HG02884 (cell line): ENCODE data around the gene EEFSEC.

Experiments
- ATAC-seq: cut with Tn5 transposase; IDR thresholded peaks from one replicate; pipeline ENCODE4 v1.9.1; 2021; ENCODE audit warnings: mild to moderate bottlenecking, moderate library complexity; ENCODE audit not compliant: unreplicated experiment

EEFSEC gene

DNA sequence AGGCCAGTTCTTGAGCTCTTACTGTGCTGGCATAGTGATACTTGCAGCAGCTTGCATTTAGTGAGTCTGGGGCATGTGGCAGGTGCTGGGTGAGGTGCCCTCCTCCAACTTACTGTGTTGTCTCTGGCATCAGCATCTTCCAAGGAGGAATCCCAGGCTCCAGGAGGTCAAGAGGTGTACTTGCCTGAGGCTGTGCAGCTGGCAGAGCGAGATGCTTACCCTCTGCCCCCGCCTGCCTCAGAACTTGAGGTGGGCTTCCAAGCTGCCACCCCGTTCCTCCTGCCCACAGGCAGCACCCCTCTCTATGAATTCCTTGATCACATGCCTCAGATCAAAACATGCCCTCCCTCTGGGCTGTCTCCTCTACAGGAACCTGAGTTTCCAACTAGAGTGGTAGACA, 86.0 kb downstream of the EEFSEC start:
- ATAC-seq: no peak

DNA sequence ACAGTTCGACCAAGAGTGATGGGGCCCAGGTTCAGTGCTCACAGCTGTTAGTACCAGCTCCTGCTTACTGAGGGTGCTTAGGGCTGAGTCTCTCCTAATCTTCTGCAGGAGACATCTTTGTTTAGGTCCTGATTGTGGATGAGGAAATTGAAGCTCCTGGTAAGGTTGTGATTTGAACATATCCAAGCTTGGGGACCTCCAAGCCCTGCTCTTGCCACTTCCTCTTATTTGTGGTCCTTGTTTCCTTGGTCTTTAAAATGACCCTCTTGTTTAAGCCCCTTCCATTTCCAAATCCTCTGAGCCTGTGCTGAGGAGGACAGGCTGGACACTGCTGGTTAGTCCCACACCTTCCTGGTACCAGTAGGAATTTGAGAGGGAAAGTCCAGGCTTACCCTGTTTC, 87.0 kb downstream of the EEFSEC start:
- ATAC-seq: no peak

DNA sequence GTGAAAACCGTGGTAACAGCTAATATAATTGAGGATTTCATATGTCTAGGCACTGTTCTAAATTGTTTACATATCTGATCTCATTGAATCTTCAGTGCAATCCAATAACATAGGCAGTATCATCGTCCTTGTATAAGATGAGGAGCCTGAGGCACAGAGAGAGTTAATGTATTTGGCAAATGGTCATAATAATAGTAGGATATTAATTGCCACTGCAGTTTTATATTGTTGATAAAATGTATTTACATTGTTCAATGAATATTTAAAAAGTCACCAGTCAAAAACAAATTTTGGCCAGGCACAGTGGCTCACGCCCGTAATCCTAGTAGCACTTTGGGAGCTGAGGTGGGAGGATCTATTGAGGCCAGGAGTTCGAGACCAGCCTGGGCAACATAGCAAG, 88.5 kb downstream of the EEFSEC start:
- ATAC-seq: no peak

DNA sequence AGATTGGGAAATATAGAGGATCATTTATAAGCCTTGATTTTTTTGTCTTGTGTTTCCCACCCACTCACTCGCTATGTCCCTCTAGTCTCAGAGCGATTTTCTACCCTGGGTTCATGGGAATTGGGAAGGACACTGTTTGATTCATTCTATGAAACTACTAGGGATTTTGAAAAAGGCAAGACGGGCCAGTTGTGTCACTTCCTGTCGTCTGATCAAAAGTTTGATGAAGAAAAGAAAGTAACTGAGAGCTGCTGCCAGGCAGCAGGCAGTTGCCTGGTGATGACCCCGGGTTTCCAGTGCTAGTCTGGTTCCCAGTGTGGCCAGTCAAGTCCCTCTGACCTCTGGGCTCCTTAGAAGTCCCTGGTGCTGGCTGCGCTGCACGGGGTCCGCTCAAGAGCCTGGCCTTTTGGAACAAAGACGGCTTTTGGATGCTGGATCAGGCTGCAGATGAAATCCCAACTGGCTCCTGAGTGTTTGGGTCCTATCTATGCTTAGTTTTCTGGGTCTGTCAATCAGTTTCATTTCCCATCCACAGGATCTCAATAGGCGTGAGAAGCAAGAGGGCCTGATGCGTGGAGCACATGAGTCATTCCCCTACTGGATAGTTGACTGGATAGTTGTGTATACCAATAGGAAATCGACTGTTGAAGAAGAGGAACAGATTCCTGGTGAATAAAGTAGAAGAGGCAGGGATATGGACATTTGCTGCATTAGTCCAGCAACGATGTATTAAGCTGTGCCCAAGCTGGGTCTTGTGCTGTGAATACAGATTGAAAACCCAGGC, 89.7 kb downstream of the EEFSEC start:
- ATAC-seq: no peak

DNA sequence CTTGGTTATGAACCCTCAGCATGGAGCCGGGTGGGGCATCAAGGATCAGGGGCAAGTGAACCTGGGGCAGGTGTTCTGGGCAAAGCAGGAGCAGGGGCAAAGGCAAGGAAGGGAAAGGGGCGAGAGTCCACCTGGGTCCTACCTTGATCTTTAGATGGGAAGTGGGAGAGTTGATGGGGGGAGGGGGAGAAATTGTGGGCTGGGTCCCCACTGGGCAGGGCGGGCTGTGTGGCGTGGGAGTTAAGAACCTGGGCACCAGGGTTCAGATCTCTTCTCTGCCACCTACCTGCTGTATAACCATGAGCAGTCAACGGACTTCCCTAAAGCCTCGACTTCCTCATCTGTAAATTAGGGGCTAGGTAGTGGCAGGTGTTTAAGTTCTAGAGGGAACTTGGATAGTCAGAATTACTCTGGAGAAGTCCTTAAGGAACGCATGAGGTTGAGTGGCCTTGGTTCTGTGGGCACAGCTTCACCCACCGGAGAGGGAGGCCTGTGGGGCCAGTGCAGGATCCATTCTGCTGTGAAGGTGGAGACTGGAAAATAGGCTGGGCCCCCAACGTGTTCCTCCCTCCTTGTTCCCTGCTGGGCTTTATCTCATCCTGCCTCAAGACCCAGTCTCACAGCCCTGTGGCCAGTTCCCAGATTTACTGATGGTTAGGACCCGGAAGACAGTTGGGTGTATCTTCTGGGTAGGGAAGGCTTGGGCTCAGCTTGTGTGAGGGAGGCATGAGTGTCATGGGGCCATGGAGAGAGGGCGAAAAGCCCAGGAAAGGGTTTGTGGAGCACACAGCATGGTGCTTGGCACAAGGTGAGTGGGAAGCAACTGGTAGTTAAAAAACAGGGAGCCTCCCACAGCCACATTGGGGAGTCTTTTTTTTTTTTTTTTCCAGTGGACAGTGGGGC, 90.6 kb downstream of the EEFSEC start:
- ATAC-seq: no peak

DNA sequence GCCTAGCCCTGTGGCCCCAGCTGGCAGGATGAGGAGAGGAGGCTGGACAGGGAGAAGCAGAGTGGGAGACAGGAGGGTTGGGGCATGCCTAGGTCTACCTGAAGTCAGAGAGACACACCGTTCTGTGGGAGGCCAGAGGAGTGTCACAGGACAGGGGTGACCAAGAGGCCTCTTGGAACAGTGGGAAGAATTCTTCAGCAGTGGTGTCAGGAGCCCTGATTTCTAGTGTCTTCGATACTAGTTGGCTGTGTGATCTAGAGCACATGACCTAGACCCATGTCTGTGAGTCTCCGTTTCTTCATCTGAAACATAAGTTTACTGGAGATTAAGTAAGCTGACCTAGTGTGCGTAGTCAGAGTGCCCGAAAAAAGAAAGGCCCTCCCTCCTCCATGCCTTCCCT, 92.2 kb downstream of the EEFSEC start:
- no peak for ATAC-seq

DNA sequence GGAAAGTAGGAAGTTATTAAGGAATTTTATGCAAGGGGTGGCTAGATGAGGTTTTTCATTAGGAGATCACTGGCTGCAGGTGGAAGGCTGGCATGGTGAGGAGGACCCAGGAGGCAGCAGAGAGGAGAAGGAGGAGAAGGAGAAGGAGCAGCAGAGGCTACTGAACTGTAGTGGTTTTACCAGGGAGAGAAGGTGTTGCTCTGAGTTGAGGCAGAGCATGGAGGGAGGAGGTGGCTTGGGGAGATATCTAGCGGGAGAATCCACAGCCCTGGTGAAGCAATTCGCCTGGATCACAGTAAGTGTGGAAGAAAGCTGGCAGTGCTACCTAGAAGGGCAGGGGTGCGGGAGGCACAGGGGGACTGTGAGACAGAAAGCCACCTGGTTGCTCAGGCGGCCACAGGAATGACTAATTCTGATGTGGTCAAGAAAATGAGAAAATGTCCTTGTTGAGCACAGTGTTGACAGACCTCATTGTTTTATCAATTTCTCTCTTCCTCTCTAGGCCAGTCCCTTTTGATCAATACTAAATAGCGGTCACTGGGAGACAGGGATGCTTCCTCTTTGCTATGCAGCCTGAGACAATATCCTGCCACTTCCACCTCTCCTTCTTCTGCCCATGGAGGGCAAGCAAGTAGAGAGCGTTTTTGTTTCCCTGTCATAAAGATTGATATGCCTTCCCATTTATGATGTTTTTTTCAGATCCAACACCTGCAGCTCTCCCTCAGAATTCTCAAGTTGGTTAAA, 94.6 kb downstream of the EEFSEC start:
- no peak for ATAC-seq

DNA sequence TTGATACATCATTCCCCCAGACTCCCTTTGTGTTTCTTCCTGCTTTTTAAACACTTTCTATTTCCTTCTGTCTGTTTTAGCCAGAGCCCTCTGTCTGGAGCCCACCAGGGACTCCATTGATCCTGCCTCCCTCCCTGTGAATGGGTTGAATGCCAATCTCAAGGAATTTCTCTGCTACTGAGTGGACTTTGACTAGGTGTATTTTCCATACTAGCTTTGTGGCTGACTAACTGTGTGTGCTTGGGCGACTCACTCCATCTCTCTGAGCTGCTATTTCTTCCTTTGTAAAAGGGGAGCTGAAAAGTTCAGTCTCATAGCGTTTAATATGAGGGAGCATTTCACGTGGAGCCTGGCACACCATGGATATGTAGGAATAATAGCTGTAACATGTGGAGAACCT, 98.8 kb downstream of the EEFSEC start:
- ATAC-seq: no peak

DNA sequence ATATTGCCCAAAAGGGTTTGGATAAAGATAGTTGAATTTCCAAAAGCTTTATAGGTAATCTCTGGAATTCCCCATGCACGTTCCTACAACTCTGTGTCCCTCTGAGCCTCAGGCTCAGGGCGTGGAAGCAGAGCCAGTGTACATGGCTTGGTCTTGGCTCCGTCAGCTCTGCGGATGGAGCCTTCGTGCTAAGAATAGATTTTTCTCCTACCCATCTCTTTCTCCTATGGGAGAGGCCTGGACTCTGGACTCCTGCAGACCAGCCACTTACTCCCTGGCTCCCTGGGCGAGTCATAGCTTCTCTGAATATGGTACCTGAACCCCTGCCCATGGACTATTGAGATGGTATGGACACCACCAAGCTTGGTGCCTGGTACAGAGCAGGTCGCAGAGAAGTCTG, 99.9 kb downstream of the EEFSEC start:
- no peak for ATAC-seq

DNA sequence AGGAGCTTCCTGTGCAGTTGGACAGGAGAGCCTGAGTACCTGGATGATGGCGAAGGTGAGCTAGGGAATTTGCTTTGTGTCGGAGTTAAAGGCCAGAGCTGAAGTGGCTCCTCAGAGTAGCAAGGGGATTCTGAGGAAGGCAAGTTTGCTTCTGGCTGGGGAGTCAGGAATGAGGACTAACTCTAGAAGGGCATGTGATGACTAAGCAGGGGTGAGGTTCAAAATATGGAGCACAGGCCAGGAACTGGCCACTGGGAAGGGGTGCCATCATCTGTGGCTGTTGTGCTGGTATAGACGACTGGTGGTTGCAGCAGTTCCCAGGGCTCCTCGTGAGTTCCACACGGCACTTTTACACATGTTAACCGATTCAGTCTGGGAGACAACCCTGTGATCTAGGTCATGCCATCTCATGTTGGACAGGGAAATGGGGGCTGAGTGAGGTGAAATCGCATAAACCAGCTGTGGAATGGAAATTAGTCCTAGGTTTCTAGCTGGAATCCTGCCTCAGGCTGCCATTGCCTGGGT, 100.8 kb downstream of the EEFSEC start:
- no peak for ATAC-seq

DNA sequence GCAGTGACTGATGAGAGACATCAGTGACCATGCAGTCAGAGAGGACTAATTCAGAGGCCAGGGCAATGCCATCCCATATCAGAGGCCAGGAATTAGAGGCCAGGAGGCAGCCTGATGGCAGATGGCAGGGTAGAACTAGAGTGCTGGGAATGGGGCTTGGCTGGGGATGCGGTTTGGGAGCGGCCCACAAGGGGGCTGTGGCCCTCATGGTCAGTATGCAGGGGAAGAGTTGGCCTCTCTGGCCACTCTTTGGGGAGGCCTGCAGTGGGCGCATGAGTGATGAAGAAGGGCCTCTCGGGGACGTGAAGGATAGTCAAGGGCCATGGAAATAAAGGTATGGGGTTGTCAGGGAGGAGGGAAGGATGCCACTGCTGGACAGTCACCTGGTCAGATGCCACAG, 101.7 kb downstream of the EEFSEC start:
- no peak for ATAC-seq

DNA sequence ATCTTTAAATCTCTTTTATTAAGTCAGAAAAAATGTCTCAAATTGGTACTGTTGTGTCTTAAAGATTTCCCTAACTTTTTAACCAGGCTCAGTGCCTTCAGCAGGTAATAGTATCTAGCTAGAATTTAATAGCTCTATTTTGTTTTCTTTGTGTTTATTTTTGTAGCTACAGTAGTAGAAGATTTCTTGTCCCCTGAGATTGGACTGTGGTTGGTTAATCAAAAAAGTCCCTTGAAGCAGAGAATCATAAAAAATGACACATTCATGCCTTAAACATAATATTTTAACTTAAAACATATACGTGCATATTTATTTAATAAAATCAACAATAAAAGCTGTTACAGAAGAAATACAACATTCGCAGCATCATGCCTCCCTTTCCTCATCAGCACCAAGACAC, 102.8 kb downstream of the EEFSEC start:
- ATAC-seq: no peak

DNA sequence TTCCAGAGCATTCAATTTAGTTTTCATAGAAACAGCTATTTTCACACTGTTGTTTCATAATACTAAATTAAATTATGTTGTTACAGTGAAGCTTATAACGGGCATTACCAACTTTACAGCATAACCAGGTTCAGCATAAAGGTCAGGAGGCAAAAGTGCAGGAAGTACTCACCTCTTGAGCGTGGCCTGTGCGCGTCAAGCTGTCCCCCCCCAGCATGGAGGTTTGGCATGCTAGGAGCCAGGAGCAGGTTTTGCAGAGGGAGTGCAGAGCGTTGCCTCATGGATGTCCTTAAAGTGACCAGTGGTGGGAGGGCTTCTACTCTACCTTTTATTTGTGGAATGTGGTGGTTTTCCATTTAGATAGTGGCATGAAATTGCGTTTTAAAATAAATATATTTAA, 104.4 kb downstream of the EEFSEC start:
- no peak for ATAC-seq

DNA sequence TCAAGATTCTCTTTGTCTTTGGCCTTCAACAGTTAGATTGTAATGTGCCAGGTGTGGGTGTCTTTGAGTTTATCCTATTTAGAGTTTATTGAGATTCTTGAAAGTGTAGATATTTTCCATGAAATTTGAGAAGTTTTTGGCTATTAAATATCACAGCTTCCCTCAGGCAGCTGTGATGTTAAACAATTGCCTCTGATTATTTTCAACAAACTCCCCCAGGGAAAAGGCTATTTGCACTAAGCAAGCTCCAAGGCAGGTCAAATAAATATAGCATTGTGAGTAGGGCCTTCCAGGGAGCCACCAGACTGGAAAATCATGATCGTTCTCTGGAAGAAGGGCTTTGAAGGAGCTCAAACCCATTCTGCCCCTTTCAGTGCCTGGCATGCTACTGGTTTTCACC, 107.0 kb downstream of the EEFSEC start:
- no peak for ATAC-seq

DNA sequence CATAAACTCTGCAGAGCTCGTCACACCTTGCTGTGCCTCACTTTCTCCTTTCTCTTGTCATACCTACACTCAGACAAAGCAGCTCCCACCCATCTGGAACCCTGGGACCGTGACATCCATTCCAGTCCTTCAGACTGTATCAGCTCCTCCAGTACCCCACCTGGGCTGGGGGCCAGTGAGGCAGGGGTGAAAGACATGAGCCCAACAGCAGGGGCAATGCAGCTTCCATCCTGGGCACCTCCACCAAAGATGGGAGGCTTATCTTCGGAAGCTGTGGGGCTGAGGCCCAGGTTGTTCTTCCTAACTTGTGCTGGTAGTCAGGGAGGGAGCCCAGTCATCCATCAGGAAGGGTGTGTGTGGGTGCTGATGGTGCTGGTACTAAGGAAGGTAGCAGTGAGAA, 109.2 kb downstream of the EEFSEC start:
- ATAC-seq: no peak

DNA sequence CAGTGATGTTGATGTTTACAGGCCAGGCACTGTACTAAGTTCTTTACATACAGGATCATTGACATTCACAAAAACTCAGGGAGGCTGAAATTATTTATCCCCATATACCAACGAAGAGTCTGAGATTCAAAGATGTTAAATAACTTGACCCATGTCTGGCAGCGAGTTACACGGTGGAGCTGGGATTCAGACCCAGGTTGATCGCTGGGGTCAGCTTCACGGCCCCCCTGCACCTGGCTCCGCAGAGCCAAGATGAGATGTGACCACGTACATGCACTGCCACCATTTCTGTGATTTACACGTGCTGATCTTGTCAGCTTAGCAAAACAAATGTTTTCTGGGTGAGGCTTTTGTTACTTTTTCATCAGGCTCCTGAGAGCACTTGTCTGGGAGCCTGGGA, 109.8 kb downstream of the EEFSEC start:
- no peak for ATAC-seq

DNA sequence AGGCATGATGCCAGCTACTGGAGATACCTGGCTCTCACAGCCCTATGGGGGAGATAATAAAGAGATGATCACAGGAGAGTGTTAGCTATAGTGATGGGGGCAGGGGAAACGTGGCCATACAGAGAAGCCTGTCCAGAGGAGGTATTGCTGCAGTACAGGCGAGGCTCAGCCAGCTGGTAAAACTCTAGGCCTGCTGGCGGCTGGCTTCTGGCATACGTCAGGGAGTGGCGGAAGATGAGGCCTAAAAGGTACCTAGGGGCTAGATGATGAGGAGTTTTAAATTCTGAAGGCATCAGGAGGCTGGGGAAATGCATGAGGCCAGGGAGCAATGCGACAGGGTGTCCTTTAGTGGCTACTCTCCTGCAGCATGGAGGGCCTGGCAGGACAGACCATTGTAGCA, 110.7 kb downstream of the EEFSEC start:
- no peak for ATAC-seq

DNA sequence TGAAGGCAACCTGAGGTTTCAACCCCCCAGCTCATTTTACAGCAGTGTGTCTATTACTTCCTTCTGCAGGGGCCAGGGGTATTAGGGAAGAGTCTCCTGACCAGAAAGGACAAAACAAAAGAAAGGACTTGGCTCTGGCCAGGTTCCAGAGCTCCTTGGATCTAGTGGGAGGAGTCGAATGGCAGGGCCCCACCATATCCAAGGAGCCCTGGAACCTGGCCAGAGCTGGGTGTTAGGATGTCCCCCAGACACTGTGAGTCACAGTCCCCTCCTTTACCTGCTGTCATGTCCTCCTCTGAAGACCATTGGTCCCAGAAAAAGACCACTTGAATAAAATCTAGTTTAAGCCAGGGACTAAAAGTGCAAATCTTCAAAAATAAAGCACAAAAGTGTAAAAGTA, 113.2 kb downstream of the EEFSEC start:
- ATAC-seq: no peak

DNA sequence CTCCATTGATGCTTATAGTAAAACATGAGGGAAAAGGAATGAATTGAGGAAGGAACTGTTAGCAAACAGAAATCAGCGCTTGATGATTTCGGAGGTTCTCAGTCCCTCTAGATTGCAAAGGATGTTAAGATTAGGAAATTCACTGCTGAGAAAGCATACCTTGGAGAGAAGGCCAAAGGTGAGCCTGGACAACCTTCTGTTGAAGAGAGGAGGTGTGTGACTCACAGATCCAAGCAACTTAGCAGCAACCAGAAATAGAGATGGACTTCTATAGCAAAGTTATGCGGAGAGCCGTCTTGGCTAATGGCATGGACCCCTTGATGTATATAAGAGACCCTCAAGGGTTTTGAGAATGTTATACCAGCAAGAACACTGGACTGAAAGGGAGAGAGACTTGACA, 114.3 kb downstream of the EEFSEC start:
- no peak for ATAC-seq

DNA sequence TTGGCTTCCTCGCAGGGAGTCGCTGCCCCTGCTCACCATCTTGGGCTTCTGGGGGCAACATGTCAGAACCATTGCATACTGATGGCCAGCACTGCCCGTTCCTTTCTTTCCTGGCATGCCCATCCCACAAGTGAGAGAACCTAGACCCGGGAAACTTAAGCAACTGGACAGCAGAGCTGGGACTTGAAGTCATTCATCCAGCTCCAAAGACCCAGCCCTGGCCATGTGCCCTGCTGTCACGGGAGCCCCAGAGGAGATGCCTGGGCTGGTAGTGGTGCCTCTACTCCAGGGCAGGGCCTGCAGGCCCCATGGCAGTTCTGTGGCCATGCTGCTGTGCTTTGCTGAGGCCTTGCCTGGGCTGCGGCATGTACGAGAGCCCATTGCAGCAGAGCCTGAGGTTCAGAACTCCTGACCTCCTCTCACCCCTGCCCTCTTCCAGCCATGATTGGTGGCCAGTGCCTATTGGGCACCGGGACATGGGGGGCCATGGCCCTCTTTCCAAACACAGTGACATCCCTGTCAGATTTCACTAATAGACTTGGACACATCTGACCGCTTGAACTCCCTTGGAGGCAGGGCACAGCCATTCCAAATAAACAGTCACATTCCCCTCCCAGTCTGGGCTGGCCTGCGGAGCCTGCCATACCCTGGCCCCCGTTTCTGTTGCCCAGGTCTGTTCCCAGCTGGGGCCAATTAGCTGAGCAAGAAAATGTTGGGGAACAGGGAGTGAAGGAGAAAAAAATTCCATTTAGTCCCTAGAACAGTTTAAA, 115.9 kb downstream of the EEFSEC start:
- no peak for ATAC-seq

DNA sequence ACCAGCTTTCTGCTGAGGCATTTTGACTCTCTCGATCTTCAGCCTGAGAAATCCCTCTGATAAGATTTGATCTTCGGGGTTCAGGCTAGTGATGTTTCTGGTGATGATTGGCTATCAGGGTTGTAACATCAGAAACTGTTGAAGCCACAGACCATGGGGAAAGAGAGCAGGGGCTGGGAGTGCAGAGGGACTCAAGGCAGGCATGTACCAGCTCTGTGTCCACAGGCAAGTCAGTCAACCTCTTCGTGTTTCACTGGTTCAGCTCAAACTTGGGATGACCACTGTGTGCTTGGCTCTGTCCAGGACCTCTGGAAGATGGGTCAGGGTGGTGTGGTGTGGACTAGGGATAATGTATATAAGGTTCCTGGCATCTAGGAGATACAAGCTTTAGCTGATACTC, 116.5 kb downstream of the EEFSEC start:
- ATAC-seq: no peak
